ENCODE measurements around the gene ZNF215.

- TF ChIP-seq NFE2L1 (CRISPR knock-in tag; IDR thresholded peaks at IDR 0.05): no peak
- TF ChIP-seq CTCF (IDR thresholded peaks at IDR 0.05): no peak
- TF ChIP-seq PRDM15 (CRISPR knock-in tag; IDR thresholded peaks at IDR 0.05): no peak
- no peak for TF ChIP-seq ATF6 (CRISPR knock-in tag; IDR thresholded peaks at IDR 0.05)
- no peak for TF ChIP-seq TEAD1 (CRISPR knock-in tag; IDR thresholded peaks at IDR 0.05)
Observed at GRCh38 chr11:6992457-6993417, 66.5 kb downstream of the ZNF215 start.

Data from WTC11 (cell line).